PFSK-1 (cell line): ENCODE measurements around the gene PHLPP2.

Experiments
- SIN3A ChIP-seq: IDR thresholded peaks from 2 replicates; pipeline ENCODE4 v1.6.1; 2012; ENCODE audit warnings: mild to moderate bottlenecking, low read length, moderate library complexity, borderline replicate concordance; ENCODE audit not compliant: insufficient read depth
- TF ChIP-seq, protein P1 (sequence below), 2 experiments: IDR thresholded peaks; 2 replicates each; pipeline versions ENCODE4 v1.6.1 to v1.8.0; 2011 to 2012; ENCODE audit warnings: low read depth in 2 of 2, low read length in 2 of 2, control low read depth in 1 of 2, inconsistent platforms in 1 of 2, mild to moderate bottlenecking in 1 of 2, moderate library complexity in 1 of 2; ENCODE audit not compliant: insufficient read depth in 1 of 2

DNA sequence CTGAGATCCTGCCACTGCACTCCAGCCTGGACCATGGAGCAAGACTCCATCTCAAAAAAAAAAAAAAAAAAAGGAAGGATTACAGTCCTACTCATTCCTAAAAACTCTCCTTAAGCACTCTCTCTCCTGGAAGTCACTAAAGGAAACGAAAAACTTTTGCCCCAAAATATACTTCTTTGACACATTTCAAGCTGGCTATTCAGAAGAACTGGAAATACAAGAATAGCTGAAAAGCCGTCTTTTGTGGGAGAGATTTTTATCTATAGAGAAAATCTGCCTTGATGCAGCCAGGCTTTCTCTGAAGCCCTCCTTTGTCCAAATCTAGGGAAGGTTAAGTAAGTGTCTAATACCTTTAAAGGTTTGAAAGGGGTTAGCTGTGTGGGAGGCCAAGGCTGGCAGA is 115.4 kb downstream of the PHLPP2 start:
- TF ChIP-seq, protein P1, sequence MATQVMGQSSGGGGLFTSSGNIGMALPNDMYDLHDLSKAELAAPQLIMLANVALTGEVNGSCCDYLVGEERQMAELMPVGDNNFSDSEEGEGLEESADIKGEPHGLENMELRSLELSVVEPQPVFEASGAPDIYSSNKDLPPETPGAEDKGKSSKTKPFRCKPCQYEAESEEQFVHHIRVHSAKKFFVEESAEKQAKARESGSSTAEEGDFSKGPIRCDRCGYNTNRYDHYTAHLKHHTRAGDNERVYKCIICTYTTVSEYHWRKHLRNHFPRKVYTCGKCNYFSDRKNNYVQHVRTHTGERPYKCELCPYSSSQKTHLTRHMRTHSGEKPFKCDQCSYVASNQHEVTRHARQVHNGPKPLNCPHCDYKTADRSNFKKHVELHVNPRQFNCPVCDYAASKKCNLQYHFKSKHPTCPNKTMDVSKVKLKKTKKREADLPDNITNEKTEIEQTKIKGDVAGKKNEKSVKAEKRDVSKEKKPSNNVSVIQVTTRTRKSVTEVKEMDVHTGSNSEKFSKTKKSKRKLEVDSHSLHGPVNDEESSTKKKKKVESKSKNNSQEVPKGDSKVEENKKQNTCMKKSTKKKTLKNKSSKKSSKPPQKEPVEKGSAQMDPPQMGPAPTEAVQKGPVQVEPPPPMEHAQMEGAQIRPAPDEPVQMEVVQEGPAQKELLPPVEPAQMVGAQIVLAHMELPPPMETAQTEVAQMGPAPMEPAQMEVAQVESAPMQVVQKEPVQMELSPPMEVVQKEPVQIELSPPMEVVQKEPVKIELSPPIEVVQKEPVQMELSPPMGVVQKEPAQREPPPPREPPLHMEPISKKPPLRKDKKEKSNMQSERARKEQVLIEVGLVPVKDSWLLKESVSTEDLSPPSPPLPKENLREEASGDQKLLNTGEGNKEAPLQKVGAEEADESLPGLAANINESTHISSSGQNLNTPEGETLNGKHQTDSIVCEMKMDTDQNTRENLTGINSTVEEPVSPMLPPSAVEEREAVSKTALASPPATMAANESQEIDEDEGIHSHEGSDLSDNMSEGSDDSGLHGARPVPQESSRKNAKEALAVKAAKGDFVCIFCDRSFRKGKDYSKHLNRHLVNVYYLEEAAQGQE (IDR thresholded peaks at IDR 0.05; ENCODE audit: insufficient read depth in 1 of 2, low read depth in 2 of 2, low read length in 2 of 2) = no peak
- no peak for TF ChIP-seq SIN3A
